Heart right ventricle (tissue), 16 donors: Measurements from ENCODE around the gene NBEA. TPM values are rescaled to one million over a fixed set of nuclear protein-coding genes. Genes with fewer than 3 reads are reported as not detected.
A peak's percentile ranks its signal among the peaks of the same experiment; 100 is the strongest.

ENCODE experiments used
- ATAC-seq, 8 donors: fragments of 200-7000 bp; cut with Tn5 transposase; one replicate each; pipeline ENCODE4 v1.9.1; 2020; ENCODE audit warnings: mild to moderate bottlenecking in 8 of 8, moderate library complexity in 8 of 8, moderate number of reproducible peaks in 1 of 8
- DNase-seq, 2 donors: peaks; one replicate each; pipeline ENCODE4 v3.0.0-alpha.2; 2020
- H3K27ac ChIP-seq, 10 donors: fragments of 200-600 bp; sonication (generic) in 2 of 10; one replicate each; pipeline versions ENCODE4 v1.5.0 to v1.8.0; 2020 to 2022; ENCODE audit warnings: mild to moderate bottlenecking in 3 of 10
- H3K27me3 ChIP-seq, 7 donors: fragments of 200-600 bp; one replicate each; pipeline ENCODE4 v1.8.0; 2021 to 2022; ENCODE audit warnings: mild to moderate bottlenecking in 2 of 7
- H3K36me3 ChIP-seq, 9 donors: fragments of 200-600 bp; sonication (generic) in 1 of 9; one replicate each; pipeline versions ENCODE4 v1.5.0 to v1.8.0; 2020 to 2022; ENCODE audit warnings: mild to moderate bottlenecking in 2 of 9
- H3K4me1 ChIP-seq, 9 donors: fragments of 200-600 bp; sonication (generic) in 1 of 9; one replicate each; pipeline versions ENCODE4 v1.5.0 to v1.8.0; 2020 to 2022; ENCODE audit warnings: mild to moderate bottlenecking in 4 of 9
- H3K4me3 ChIP-seq, 10 donors: fragments of 200-600 bp; sonication (generic) in 2 of 10; one replicate each; pipeline versions ENCODE4 v1.5.0 to v1.8.0; 2020 to 2022; ENCODE audit warnings: mild to moderate bottlenecking in 7 of 10, moderate library complexity in 2 of 10
- H3K9me3 ChIP-seq, 11 donors: fragments of 200-600 bp in 10 of 11; sonication (generic) in 2 of 11; one replicate each; pipeline versions ENCODE4 v1.5.0 to v1.8.0; 2013 to 2022; ENCODE audit warnings: mild to moderate bottlenecking in 2 of 11, control low read depth in 1 of 11, moderate library complexity in 1 of 11
- CTCF ChIP-seq, 9 donors: fragments of 200-600 bp; sonication (generic) in 2 of 9; IDR thresholded peaks; one replicate each; pipeline versions ENCODE4 v1.5.0 to v1.8.0; 2021 to 2022; ENCODE audit warnings: antibody characterized with exemption in 9 of 9, mild to moderate bottlenecking in 5 of 9, moderate library complexity in 1 of 9
- WGBS, 2 donors: extraction: QIAGEN DNeasy Blood & Tissue Kit; methylation state at CpG; one replicate each; pipeline ENCODE4 v1.1.7; 2013; ENCODE audit warnings: inconsistent platforms in 1 of 2; 5-methylcytosine and 5-hydroxymethylcytosine counted together
- intact Hi-C, 10 donors: fragments of 100-400 bp; cut with DNase I; formaldehyde crosslinking; loops; one replicate each; pipeline versions ENCODE4 v1.11.1 to v1.14.2; 2022
- polyA plus RNA-seq, 2 donors: library from polyadenylated mRNA; stranded (reverse); fragments of 200-250 nt; gene quantifications; one replicate each; pipeline ENCODE4 v1.2.3, GENCODE V29; 2013
- total RNA-seq, 10 donors: library from RNA; stranded (reverse); fragmentation: NEBNext Ultra II Directional in 3 of 10; extraction: Animal tissue kit (Norgen Biotek cat#: 25700) in 3 of 10; gene quantifications; one replicate each; pipeline versions ENCODE4 v1.2.1 to v1.2.4, GENCODE V29; 2021 to 2023
- donor health status: Arrhythmogenic right ventricular cardiomyopathy.
- donor health status: ischemic (EF 13 %, LVEDD 7.1; RV severe dilation, severe dysfunction).
- donor health status: healthy with polysubstance abuse.
- donor health status: DM: no; HTN: yes; CAD: no.
- donor health status: DM: no; HTN: no; CAD: no.
- donor health status: ischemic (EF 25% LVEDD 6.9; RV normal size, moderate dysfunction).
- donor health status: ischemic (EF 25% LVEDD 5.7; RV mildly dilated, moderate dysfunction).
- donor health status: healthy.
- donor health status: DM: yes; HTN: yes; CAD: no.
- donor health status: Ischemic cardiomyopathy.
- donor health status: ischemic (EF 35%, LVEDD 5.7; RV mildly dilated, moderate dysfunction).
- donor health status: nonischemic (EF 11% LVEDD 7.7; RV severe dilation, severe dysfunction).
- donor health status: DM: yes; HTN: yes; CAD: no.
- donor health status: PGD.
- donor health status: ischemic (EF 29% LVEDD 5.4; RV normal size, mild dysfunction).
- donor health status: nonischemic (EF 23%, LVEDD 6.1; RV moderate dilation, normal function).

Gene NBEA
- total and polyA plus RNA-seq, 12 donors: 4.3 to 30.6 (median 24.5) TPM

GRCh38 chr13:35643625-35644024 lies 701.6 kb downstream of the NBEA start:
- no peak for ATAC-seq

GRCh38 chr13:35646056-35646774 lies 704.1 kb downstream of the NBEA start:
- H3K9me3 ChIP-seq: no peaks in the 10 kb centered on the region
- 95 to 98% methylated on average over 7 of the region's 7 CpGs for whole genome bisulfite sequencing, 2 donors
- H3K36me3 ChIP-seq: peaks cover 0 to 18% (median 0%) of the 10 kb centered on the region in 9 donors
- no peaks in the 10 kb centered on the region for H3K27me3 ChIP-seq
- DNase-seq (no peak), ATAC-seq (no peak)
- TF ChIP-seq CTCF (IDR thresholded peaks at IDR 0.05): no peak
- intact Hi-C loops: loop anchor here in 1 of 10 donors (10.0 kb wide), 1 partner anchor 139 kb away; no protein-coding TSS in a partner anchor
- no peak overlapping the region for H3K4me3 ChIP-seq
- H3K4me1 ChIP-seq: peaks cover 0 to 9% (median 0%) of the 10 kb centered on the region in 9 donors
- no peak overlapping the region for H3K27ac ChIP-seq

More at GRCh38 chr13:35643625-35644024, 701.6 kb downstream of the NBEA start:
- TF ChIP-seq CTCF (IDR thresholded peaks at IDR 0.05): no peak
- Histone ChIP-seq H3K27ac (no peak overlapping the region), H3K4me1 (peaks cover 0 to 9% (median 0%) of the 10 kb centered on the region in 9 donors), H3K36me3 (no peaks in the 10 kb centered on the region), H3K9me3 (no peaks in the 10 kb centered on the region), H3K27me3 (no peaks in the 10 kb centered on the region), H3K4me3 (no peak overlapping the region)
- DNase-seq: no peak
- intact Hi-C loops: loop anchor here in 1 of 10 donors (10.0 kb wide), 1 partner anchor 141 kb away; no protein-coding TSS in a partner anchor
- 69 to 77% methylated on average over 3 of the region's 3 CpGs for WGBS, 2 donors

- TF ChIP-seq CTCF (IDR thresholded peaks at IDR 0.05): no peak
- intact Hi-C loops: loop anchor here in 1 of 10 donors (10.0 kb wide), 1 partner anchor 137 kb away; no protein-coding TSS in a partner anchor
- no peak for DNase-seq
- peak in 2 of 8 donors; percentile 19 to 38 for ATAC-seq
- 59 to 70% methylated on average over 4 of the region's 4 CpGs for WGBS, 2 donors
- H3K36me3 ChIP-seq: peaks cover 0 to 22% (median 0%) of the 10 kb centered on the region in 9 donors
- no peaks in the 10 kb centered on the region for H3K9me3 ChIP-seq
- no peak overlapping the region for H3K27ac ChIP-seq
- no peak overlapping the region for H3K4me3 ChIP-seq
- no peaks in the 10 kb centered on the region for H3K27me3 ChIP-seq
- H3K4me1 ChIP-seq: peaks cover 0 to 9% (median 0%) of the 10 kb centered on the region in 9 donors
These were observed 706.1 kb downstream of the NBEA start for GRCh38 chr13:35648201-35648600.

- Histone ChIP-seq H3K27me3 (no peaks in the 10 kb centered on the region), H3K36me3 (peaks cover 0 to 22% (median 0%) of the 10 kb centered on the region in 9 donors), H3K4me3 (no peak overlapping the region), H3K9me3 (no peaks in the 10 kb centered on the region), H3K27ac (no peak overlapping the region), H3K4me1 (peaks cover 0 to 9% (median 0%) of the 10 kb centered on the region in 9 donors)
- ATAC-seq: peak in 1 of 8 donors; percentile 41
- no peak for DNase-seq
- 77% methylated on average over 4 of the region's 4 CpGs for WGBS, 2 donors
- intact Hi-C loops: loop anchor here in 1 of 10 donors (10.0 kb wide), 1 partner anchor 136 kb away; no protein-coding TSS in a partner anchor
- TF ChIP-seq CTCF (IDR thresholded peaks at IDR 0.05): no peak
These were observed 707.1 kb downstream of the NBEA start for GRCh38 chr13:35649162-35649561.
